ENCODE data around the gene TSC22D4. TPM values are rescaled to one million over a fixed set of nuclear protein-coding genes. Genes with fewer than 3 reads are reported as not detected.

The TSC22D4 gene
- polyA plus RNA-seq, 3 donors from 2014 or later, result 32.4 to 42.2 (median 35.3) TPM

GRCh38 chr7:100488333-100489095, 9.5 kb upstream of the TSC22D4 start:
- Mint-ChIP-seq H3K27me3 (ENCODE audit: low read depth in 3 of 3) (peaks cover 3 to 5% (median 5%) of the 10 kb centered on the region in 3 donors), H3K27ac (no peak overlapping the region), H3K4me1 (peaks cover 5 to 10% of the 10 kb centered on the region in 2 donors), H3K36me3 (no peaks in the 10 kb centered on the region), H3K4me3 (no peak overlapping the region), H3K9me3 (no peaks in the 10 kb centered on the region)
- no peak for DNase-seq

- Mint-ChIP-seq H3K9me3 (no peaks in the 10 kb centered on the region), H3K27me3 (ENCODE audit: low read depth in 3 of 3) (peaks cover 3 to 5% (median 3%) of the 10 kb centered on the region in 3 donors), H3K4me1 (peaks cover 6% of the 10 kb centered on the region in 2 donors), H3K27ac (no peak overlapping the region), H3K4me3 (no peak overlapping the region), H3K36me3 (no peaks in the 10 kb centered on the region)
- DNase-seq, result no peak
These were observed 7.9 kb upstream of the TSC22D4 start for GRCh38 chr7:100486753-100487446.

- no peaks in the 10 kb centered on the region for H3K9me3 Mint-ChIP-seq
These were observed 7.2 kb upstream of the TSC22D4 start for GRCh38 chr7:100486111-100486636.

GRCh38 chr7:100485471-100485876, 6.5 kb upstream of the TSC22D4 start:
- Mint-ChIP-seq H3K27ac (no peak overlapping the region), H3K27me3 (ENCODE audit: low read depth in 3 of 3) (peaks cover 3 to 5% (median 3%) of the 10 kb centered on the region in 3 donors), H3K4me3 (no peak overlapping the region), H3K4me1 (peaks cover 6 to 8% of the 10 kb centered on the region in 2 donors), H3K36me3 (no peaks in the 10 kb centered on the region), H3K9me3 (no peaks in the 10 kb centered on the region)
- no peak for DNase-seq

More at GRCh38 chr7:100486111-100486636, 7.2 kb upstream of the TSC22D4 start:
- no peak overlapping the region for H3K27ac Mint-ChIP-seq
- peaks cover 3 to 5% (median 3%) of the 10 kb centered on the region in 3 donors for H3K27me3 Mint-ChIP-seq (ENCODE audit: low read depth in 3 of 3)
- peak overlapping the region in 1 of 5 donors; percentile 30 for H3K4me3 Mint-ChIP-seq
- peaks cover 6 to 8% of the 10 kb centered on the region in 2 donors for H3K4me1 Mint-ChIP-seq
- no peak for DNase-seq
- no peaks in the 10 kb centered on the region for H3K36me3 Mint-ChIP-seq

GRCh38 chr7:100484673-100485045, 5.6 kb upstream of the TSC22D4 start:
- peaks cover 7 to 9% of the 10 kb centered on the region in 2 donors for H3K4me1 Mint-ChIP-seq
- H3K36me3 Mint-ChIP-seq, result no peaks in the 10 kb centered on the region
- H3K27ac Mint-ChIP-seq, result peak overlapping the region in 2 of 6 donors; percentile 3 to 19
- H3K4me3 Mint-ChIP-seq, result peak overlapping the region; percentile 14 to 53 (median 37)
- no peak for DNase-seq
- no peaks in the 10 kb centered on the region for H3K9me3 Mint-ChIP-seq
- peaks cover 2 to 5% (median 2%) of the 10 kb centered on the region in 3 donors for H3K27me3 Mint-ChIP-seq (ENCODE audit: low read depth in 3 of 3)

- H3K4me3 Mint-ChIP-seq, result peak within 1 kb of the TSS; percentile 79 to 90 (median 83)
- DNase-seq, result peak in 1 of 3 donors; percentile 18
- peaks cover 11 to 13% of the 10 kb centered on the region in 2 donors for H3K4me1 Mint-ChIP-seq
- H3K27me3 Mint-ChIP-seq (ENCODE audit: low read depth in 3 of 3), result peaks cover 3 to 7% (median 6%) of the 10 kb centered on the region in 3 donors
- peak within 1 kb of the TSS in 4 of 6 donors; percentile 3 to 81 (median 24) for H3K27ac Mint-ChIP-seq
- peaks cover 0 to 2% (median 0%) of the 10 kb centered on the region in 3 donors for H3K36me3 Mint-ChIP-seq
- no peaks in the 10 kb centered on the region for H3K9me3 Mint-ChIP-seq
These were observed 5.0 kb upstream of the TSC22D4 start, which contains the start of gene NYAP1 for GRCh38 chr7:100483722-100484672. Gene NYAP1 (plus strand): TSS chr7:100483927. CDS start chr7:100485312, 1,385 bp downstream.

- Mint-ChIP-seq H3K27ac (no peak overlapping the region), H3K4me3 (peak overlapping the region; percentile 79 to 90 (median 83)), H3K27me3 (ENCODE audit: low read depth in 3 of 3) (peaks cover 8 to 14% (median 11%) of the 10 kb centered on the region in 3 donors), H3K9me3 (no peaks in the 10 kb centered on the region), H3K4me1 (peaks cover 11 to 14% of the 10 kb centered on the region in 2 donors), H3K36me3 (peaks cover 0 to 3% (median 2%) of the 10 kb centered on the region in 3 donors)
- peak; percentile 77 to 78 (median 78) for DNase-seq
These were observed 4.2 kb upstream of the TSC22D4 start for GRCh38 chr7:100483090-100483721.

- Mint-ChIP-seq H3K4me3 (peak overlapping the region; percentile 79 to 90 (median 83)), H3K9me3 (no peaks in the 10 kb centered on the region), H3K27ac (peak overlapping the region in 2 of 6 donors; percentile 28 to 81), H3K27me3 (ENCODE audit: low read depth in 3 of 3) (peaks cover 12 to 18% (median 16%) of the 10 kb centered on the region in 3 donors), H3K4me1 (peaks cover 11 to 18% of the 10 kb centered on the region in 2 donors), H3K36me3 (peaks cover 0 to 4% (median 3%) of the 10 kb centered on the region in 3 donors)
- DNase-seq, result no peak
These were observed 3.7 kb upstream of the TSC22D4 start for GRCh38 chr7:100482728-100483089.

- Mint-ChIP-seq H3K4me3 (peak overlapping the region in 4 of 5 donors; percentile 47 to 56 (median 48)), H3K27ac (no peak overlapping the region), H3K9me3 (no peaks in the 10 kb centered on the region), H3K4me1 (peaks cover 20 to 24% of the 10 kb centered on the region in 2 donors), H3K36me3 (peaks cover 0 to 8% (median 8%) of the 10 kb centered on the region in 3 donors), H3K27me3 (ENCODE audit: low read depth in 3 of 3) (peaks cover 16 to 28% (median 24%) of the 10 kb centered on the region in 3 donors)
- no peak for DNase-seq
These were observed 2.5 kb upstream of the TSC22D4 start for GRCh38 chr7:100481466-100481865.

GRCh38 chr7:100477871-100478267, 1.1 kb downstream of the TSC22D4 start:
- Mint-ChIP-seq H3K9me3 (peaks cover 0 to 2% (median 0%) of the 10 kb centered on the region in 6 donors), H3K4me1 (peaks cover 49 to 50% of the 10 kb centered on the region in 2 donors), H3K27me3 (ENCODE audit: low read depth in 3 of 3) (peaks cover 14 to 31% (median 21%) of the 10 kb centered on the region in 3 donors), H3K27ac (peak overlapping the region; percentile 89 to 99 (median 96)), H3K36me3 (peaks cover 0 to 8% (median 8%) of the 10 kb centered on the region in 3 donors), H3K4me3 (peak overlapping the region; percentile 99 to 100 (median 100))
- no peak for DNase-seq

GRCh38 chr7:100476903-100477870, 1.8 kb downstream of the TSC22D4 start:
- Mint-ChIP-seq H3K27me3 (ENCODE audit: low read depth in 3 of 3) (peaks cover 14 to 29% (median 21%) of the 10 kb centered on the region in 3 donors), H3K4me3 (peak overlapping the region; percentile 80 to 100 (median 97)), H3K27ac (peak overlapping the region; percentile 70 to 99 (median 91)), H3K9me3 (peaks cover 0 to 2% (median 0%) of the 10 kb centered on the region in 6 donors), H3K4me1 (peaks cover 44 to 46% of the 10 kb centered on the region in 2 donors), H3K36me3 (peaks cover 0 to 8% (median 8%) of the 10 kb centered on the region in 3 donors)
- peak in 1 of 3 donors; percentile 32 for DNase-seq

All from immature natural killer cell (primary cell).